Measurements from ENCODE around the gene GLIPR2.

The GLIPR2 gene

DNA sequence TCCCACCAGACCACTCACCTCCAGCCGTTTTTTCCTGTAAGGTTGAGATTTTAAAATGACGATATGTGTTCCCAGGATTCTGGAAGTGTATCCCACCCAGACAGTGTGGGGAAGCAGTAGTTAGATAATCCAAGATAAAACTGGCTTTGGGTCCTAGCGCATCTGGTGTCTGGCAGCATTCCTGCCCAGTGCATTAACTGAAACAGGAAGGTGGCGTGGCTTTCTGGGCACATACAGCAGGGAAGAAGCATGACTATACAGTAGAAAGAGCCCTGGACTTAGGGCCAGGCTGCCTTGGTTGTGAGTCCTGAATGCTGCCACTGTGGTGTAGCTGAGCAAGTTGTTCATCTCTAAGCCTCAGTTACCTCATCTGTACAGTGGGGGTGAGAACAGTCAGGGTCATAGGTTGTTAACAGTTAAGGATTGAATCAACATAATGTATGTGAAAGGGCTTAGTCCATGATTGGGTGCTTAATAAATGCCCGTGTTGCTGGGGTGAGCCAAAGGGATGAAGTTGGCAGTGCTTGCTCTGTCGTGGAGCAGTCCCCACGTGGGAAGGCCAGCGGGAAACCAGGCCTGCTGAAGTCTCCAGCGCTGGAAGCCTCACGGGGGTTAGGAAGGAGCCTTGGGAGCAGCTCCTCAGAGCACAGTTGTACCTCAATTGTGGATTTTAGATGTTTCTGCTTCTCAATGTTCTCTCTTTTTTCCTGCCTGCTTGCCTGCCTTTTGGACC is 72.2 kb downstream of the GLIPR2 start:
- Histone ChIP-seq H3K36me3 (ENCODE audit: control insufficient read depth, insufficient read depth, low read length) (peaks cover 90% of the 10 kb centered on the region), H3K27ac (ENCODE audit: insufficient read depth, low read length, poor library complexity, severe bottlenecking) (no peak overlapping the region), H3K9me3 (ENCODE audit: control insufficient read depth, low read length) (no peaks in the 10 kb centered on the region), H3K4me3 (ENCODE audit: insufficient read depth, low read depth, low read length, poor library complexity, severe bottlenecking) (no peak overlapping the region), H3K4me1 (ENCODE audit: control insufficient read depth, insufficient read depth, low read length, poor library complexity, severe bottlenecking) (no peaks in the 10 kb centered on the region), H3K27me3 (replicated peaks; ENCODE audit: control insufficient read depth, insufficient read depth, low read length, poor library complexity, severe bottlenecking) (no peaks in the 10 kb centered on the region)
- no peak for DNase-seq

DNA sequence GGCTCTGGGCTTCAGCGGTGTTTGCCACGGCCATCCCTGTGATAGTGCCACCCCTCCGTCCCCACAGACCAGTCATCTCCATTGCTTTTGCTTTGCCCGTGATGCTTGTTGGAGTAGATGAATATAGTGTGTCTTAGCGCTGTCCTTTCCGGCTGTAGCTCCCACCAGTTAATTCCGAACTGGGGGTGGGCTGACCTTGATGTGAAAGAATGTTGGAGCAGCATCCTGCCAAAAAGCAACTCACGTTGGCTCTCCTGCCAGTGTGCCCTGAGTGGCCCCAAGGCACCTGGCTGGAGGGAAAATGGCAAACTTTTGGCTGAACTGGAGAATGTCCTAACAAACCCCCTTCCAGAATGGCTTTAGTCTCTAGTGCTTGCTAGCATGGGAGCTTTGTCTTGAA is 74.2 kb downstream of the GLIPR2 start:
- Histone ChIP-seq H3K27me3 (replicated peaks; ENCODE audit: control insufficient read depth, insufficient read depth, low read length, poor library complexity, severe bottlenecking) (no peaks in the 10 kb centered on the region), H3K4me3 (ENCODE audit: insufficient read depth, low read depth, low read length, poor library complexity, severe bottlenecking) (no peak overlapping the region), H3K4me1 (ENCODE audit: control insufficient read depth, insufficient read depth, low read length, poor library complexity, severe bottlenecking) (peaks cover 3% of the 10 kb centered on the region), H3K36me3 (ENCODE audit: control insufficient read depth, insufficient read depth, low read length) (peaks cover 71% of the 10 kb centered on the region), H3K27ac (ENCODE audit: insufficient read depth, low read length, poor library complexity, severe bottlenecking) (no peak overlapping the region), H3K9me3 (ENCODE audit: control insufficient read depth, low read length) (no peaks in the 10 kb centered on the region)
- DNase-seq: no peak

DNA sequence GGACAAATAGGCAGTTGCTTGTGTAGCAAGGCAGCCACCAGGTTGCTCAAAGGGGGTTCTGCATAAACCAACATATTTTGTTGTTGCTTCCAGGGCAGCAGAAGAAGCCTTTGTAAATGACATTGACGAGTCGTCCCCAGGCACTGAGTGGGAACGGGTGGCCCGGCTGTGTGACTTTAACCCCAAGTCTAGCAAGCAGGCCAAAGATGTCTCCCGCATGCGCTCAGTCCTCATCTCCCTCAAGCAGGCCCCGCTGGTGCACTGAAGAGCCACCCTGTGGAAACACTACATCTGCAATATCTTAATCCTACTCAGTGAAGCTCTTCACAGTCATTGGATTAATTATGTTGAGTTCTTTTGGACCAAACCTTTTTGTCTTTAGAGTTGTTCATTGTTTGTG is 75.0 kb downstream of the GLIPR2 start:
- H3K4me1 ChIP-seq (ENCODE audit: control insufficient read depth, insufficient read depth, low read length, poor library complexity, severe bottlenecking): peaks cover 7% of the 10 kb centered on the region
- DNase-seq: no peak
- no peak overlapping the region for H3K4me3 ChIP-seq (ENCODE audit: insufficient read depth, low read depth, low read length, poor library complexity, severe bottlenecking)
- H3K36me3 ChIP-seq (ENCODE audit: control insufficient read depth, insufficient read depth, low read length): peaks cover 63% of the 10 kb centered on the region
- no peak overlapping the region for H3K27ac ChIP-seq (ENCODE audit: insufficient read depth, low read length, poor library complexity, severe bottlenecking)
- H3K27me3 ChIP-seq (replicated peaks; ENCODE audit: control insufficient read depth, insufficient read depth, low read length, poor library complexity, severe bottlenecking): no peaks in the 10 kb centered on the region
- no peaks in the 10 kb centered on the region for H3K9me3 ChIP-seq (ENCODE audit: control insufficient read depth, low read length)

DNA sequence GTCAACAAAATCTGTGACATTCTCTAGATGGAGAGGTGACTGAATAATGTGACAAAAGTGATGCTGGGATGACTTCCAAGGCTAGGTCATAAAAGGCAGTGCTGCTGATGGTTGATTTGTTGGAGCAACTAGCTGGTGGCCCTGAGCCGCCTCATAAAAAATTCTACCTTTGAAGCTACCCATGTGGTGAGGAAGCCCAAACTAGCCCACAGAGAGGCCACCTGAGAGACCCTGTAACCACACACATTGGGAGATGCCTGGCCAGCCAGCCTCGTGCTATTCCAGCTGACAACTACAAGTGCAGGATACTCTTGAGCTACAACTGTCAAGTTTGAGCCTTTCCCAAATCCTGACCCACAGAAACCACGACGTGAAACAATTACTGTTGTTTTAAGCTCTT is 76.9 kb downstream of the GLIPR2 start:
- no peaks in the 10 kb centered on the region for H3K27me3 ChIP-seq (replicated peaks; ENCODE audit: control insufficient read depth, insufficient read depth, low read length, poor library complexity, severe bottlenecking)
- peaks cover 58% of the 10 kb centered on the region for H3K36me3 ChIP-seq (ENCODE audit: control insufficient read depth, insufficient read depth, low read length)
- H3K4me1 ChIP-seq (ENCODE audit: control insufficient read depth, insufficient read depth, low read length, poor library complexity, severe bottlenecking): peaks cover 16% of the 10 kb centered on the region
- H3K27ac ChIP-seq (ENCODE audit: insufficient read depth, low read length, poor library complexity, severe bottlenecking): no peak overlapping the region
- no peak for DNase-seq
- H3K4me3 ChIP-seq (ENCODE audit: insufficient read depth, low read depth, low read length, poor library complexity, severe bottlenecking): no peak overlapping the region
- H3K9me3 ChIP-seq (ENCODE audit: control insufficient read depth, low read length): no peaks in the 10 kb centered on the region
